Osteoblast (primary cell): Measurements from ENCODE around the gene SPEN. TPM values are rescaled to one million over a fixed set of nuclear protein-coding genes. Genes with fewer than 3 reads are reported as not detected.
A peak's percentile ranks its signal among the peaks of the same experiment; 100 is the strongest.

Experiments used
- DNase-seq: peaks from one replicate; pipeline ENCODE4 v3.0.0; 2011; ENCODE audit warnings: low spot score, mixed read lengths; ENCODE audit not compliant: insufficient read length; ENCODE audit errors: missing footprints
- H2AFZ ChIP-seq: 2 replicates; pipeline ENCODE4 v1.6.0; 2011; ENCODE audit warnings: mild to moderate bottlenecking, low read length
- H3K27ac ChIP-seq: 2 replicates; pipeline ENCODE4 v1.5.1; 2011; ENCODE audit warnings: mild to moderate bottlenecking, low read depth, low read length, moderate library complexity
- H3K27me3 ChIP-seq: 2 replicates; pipeline ENCODE4 v1.6.0; 2012; ENCODE audit warnings: mild to moderate bottlenecking, control low read depth, inconsistent platforms, low read length, moderate library complexity; ENCODE audit not compliant: insufficient read depth
- H3K36me3 ChIP-seq: 2 replicates; pipeline ENCODE4 v1.5.1; 2011; ENCODE audit warnings: mild to moderate bottlenecking, low read length, control low read depth, moderate library complexity; ENCODE audit not compliant: insufficient read depth
- H3K4me1 ChIP-seq: 2 replicates; pipeline ENCODE4 v1.5.1; 2011; ENCODE audit warnings: mild to moderate bottlenecking, low read length, control low read depth, moderate library complexity; ENCODE audit not compliant: insufficient read depth
- H3K4me2 ChIP-seq: 2 replicates; pipeline ENCODE4 v1.6.0; 2011; ENCODE audit warnings: mild to moderate bottlenecking, low read length; ENCODE audit not compliant: insufficient read depth
- H3K4me3 ChIP-seq: fragments of 200-600 bp; sonication (generic); 3 replicates; pipeline ENCODE4 v1.5.1; 2012; ENCODE audit warnings: mild to moderate bottlenecking, low read length, inconsistent platforms; ENCODE audit not compliant: insufficient read depth
- H3K79me2 ChIP-seq: 2 replicates; pipeline ENCODE4 v1.6.0; 2012; ENCODE audit warnings: mild to moderate bottlenecking, low read length, control low read depth, inconsistent platforms; ENCODE audit not compliant: insufficient read depth
- H3K9me3 ChIP-seq: 2 replicates; pipeline ENCODE4 v1.5.1; 2011; ENCODE audit warnings: low read depth, low read length, control low read depth
- H4K20me1 ChIP-seq: 2 replicates; pipeline ENCODE4 v1.6.0; 2012; ENCODE audit warnings: mild to moderate bottlenecking, low read length, control low read depth; ENCODE audit not compliant: insufficient read depth
- total RNA-seq: library from RNA; depleted of rRNA; stranded (reverse); fragments of >200 nt; gene quantifications from 2 replicates; pipeline ENCODE4 v1.2.3, GENCODE V29; 2012
- TF ChIP-seq, protein P1 (sequence below): IDR thresholded peaks from 2 replicates; pipeline ENCODE4 v1.5.1; 2011; ENCODE audit warnings: mild to moderate bottlenecking, low read depth, low read length, moderate library complexity; ENCODE audit errors: extremely low read depth

Gene SPEN
- total RNA-seq, 1 donor, result 21.0 TPM

DNA sequence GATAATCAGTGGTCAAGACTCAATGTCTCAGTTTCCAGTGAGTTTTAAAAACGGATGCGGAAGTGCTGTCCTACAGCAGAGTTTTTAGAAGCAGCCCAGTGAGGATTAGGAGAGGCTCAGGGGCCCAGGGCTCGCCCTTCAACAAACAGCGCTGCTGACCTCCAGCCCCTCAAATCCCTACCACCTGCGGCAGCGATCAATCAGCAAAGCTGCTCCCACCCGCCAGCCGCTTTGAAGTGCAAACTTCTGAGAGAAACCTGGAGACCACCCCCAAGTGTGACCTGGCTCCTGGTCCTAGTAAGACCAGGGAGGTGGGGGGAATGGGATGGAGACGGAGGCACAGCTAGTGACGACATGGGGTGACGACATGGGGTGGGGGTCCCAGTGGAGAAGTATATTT lies 114.0 kb downstream of the SPEN start:
- DNase-seq, result no peak
- H3K27ac ChIP-seq, result no peak overlapping the region
- no peaks in the 10 kb centered on the region for H3K27me3 ChIP-seq
- no peak overlapping the region for H2AFZ ChIP-seq
- no peaks in the 10 kb centered on the region for H3K9me3 ChIP-seq
- H3K36me3 ChIP-seq, result no peaks in the 10 kb centered on the region
- H4K20me1 ChIP-seq, result peaks cover 20% of the 10 kb centered on the region
- H3K4me1 ChIP-seq, result peaks cover 45% of the 10 kb centered on the region
- H3K4me2 ChIP-seq, result no peak overlapping the region
- no peak overlapping the region for H3K4me3 ChIP-seq
- TF ChIP-seq, protein P1, sequence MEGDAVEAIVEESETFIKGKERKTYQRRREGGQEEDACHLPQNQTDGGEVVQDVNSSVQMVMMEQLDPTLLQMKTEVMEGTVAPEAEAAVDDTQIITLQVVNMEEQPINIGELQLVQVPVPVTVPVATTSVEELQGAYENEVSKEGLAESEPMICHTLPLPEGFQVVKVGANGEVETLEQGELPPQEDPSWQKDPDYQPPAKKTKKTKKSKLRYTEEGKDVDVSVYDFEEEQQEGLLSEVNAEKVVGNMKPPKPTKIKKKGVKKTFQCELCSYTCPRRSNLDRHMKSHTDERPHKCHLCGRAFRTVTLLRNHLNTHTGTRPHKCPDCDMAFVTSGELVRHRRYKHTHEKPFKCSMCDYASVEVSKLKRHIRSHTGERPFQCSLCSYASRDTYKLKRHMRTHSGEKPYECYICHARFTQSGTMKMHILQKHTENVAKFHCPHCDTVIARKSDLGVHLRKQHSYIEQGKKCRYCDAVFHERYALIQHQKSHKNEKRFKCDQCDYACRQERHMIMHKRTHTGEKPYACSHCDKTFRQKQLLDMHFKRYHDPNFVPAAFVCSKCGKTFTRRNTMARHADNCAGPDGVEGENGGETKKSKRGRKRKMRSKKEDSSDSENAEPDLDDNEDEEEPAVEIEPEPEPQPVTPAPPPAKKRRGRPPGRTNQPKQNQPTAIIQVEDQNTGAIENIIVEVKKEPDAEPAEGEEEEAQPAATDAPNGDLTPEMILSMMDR, result no peak
- H3K79me2 ChIP-seq, result peaks cover 71% of the 10 kb centered on the region

GRCh38 chr1:15962176-15962575 lies 114.7 kb downstream of the SPEN start:
- Histone ChIP-seq H3K27ac (no peak overlapping the region), H3K27me3 (no peaks in the 10 kb centered on the region), H3K4me2 (no peak overlapping the region), H3K9me3 (no peaks in the 10 kb centered on the region), H4K20me1 (peaks cover 21% of the 10 kb centered on the region), H3K36me3 (no peaks in the 10 kb centered on the region), H3K4me1 (peaks cover 47% of the 10 kb centered on the region), H3K4me3 (no peak overlapping the region), H3K79me2 (peaks cover 72% of the 10 kb centered on the region), H2AFZ (no peak overlapping the region)
- TF ChIP-seq, protein P1, result no peak
- DNase-seq, result peak; percentile 38

GRCh38 chr1:15962671-15963362 lies 115.3 kb downstream of the SPEN start:
- Histone ChIP-seq H3K27ac (no peak overlapping the region), H3K79me2 (peaks cover 72% of the 10 kb centered on the region), H3K4me1 (peaks cover 44% of the 10 kb centered on the region), H3K9me3 (no peaks in the 10 kb centered on the region), H4K20me1 (peaks cover 16% of the 10 kb centered on the region), H3K4me3 (no peak overlapping the region), H2AFZ (no peak overlapping the region), H3K36me3 (no peaks in the 10 kb centered on the region), H3K4me2 (no peak overlapping the region), H3K27me3 (no peaks in the 10 kb centered on the region)
- TF ChIP-seq, protein P1, result no peak
- DNase-seq, result no peak

DNA sequence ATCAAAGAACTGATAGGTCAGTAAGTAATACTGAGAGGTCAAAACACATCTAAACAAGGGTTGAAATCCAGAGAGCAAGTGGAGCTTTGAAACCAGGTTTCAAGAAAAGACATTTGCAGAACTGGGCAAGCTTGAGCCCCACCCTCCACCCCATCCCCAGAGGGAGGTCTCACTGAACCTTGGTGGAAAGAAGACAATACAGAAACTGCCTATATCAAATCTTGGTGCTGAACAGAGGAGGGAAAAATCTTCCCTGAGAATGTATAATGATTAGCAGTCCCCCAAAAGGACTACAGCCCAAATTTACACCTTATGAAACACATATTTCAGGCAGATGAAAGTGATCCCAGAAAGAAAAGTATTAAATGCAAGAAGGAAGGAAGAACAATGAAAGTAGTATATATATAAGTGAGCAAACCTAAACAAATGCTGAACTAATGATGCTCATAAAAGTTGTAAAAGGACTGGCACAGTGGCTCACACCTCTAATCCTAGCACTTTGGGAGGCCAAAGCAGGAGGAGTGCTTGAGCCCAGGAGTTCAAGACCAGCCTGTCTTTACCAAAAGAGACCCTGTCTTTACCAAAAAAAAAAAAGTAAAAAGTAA lies 116.0 kb downstream of the SPEN start:
- no peak overlapping the region for H3K4me3 ChIP-seq
- H3K4me2 ChIP-seq, result no peak overlapping the region
- peak overlapping the region; percentile 14 for H3K27ac ChIP-seq
- no peaks in the 10 kb centered on the region for H3K27me3 ChIP-seq
- peaks cover 72% of the 10 kb centered on the region for H3K79me2 ChIP-seq
- H2AFZ ChIP-seq, result no peak overlapping the region
- no peaks in the 10 kb centered on the region for H3K9me3 ChIP-seq
- TF ChIP-seq, protein P1, result no peak
- H4K20me1 ChIP-seq, result peaks cover 15% of the 10 kb centered on the region
- peaks cover 37% of the 10 kb centered on the region for H3K4me1 ChIP-seq
- peak; percentile 8 for DNase-seq
- peaks cover 1% of the 10 kb centered on the region for H3K36me3 ChIP-seq
